Skin of body (tissue), 2 donors: ENCODE results near the gene RAB30. TPM values are rescaled to one million over a fixed set of nuclear protein-coding genes. Genes with fewer than 3 reads are reported as not detected.

ENCODE experiments used
- DNase-seq: peaks from one replicate; lab custom pipeline; 2025; lab: John Stamatoyannopoulos, UW
- total RNA-seq: library from RNA; depleted of rRNA; stranded (reverse); fragments of >200 nt; gene quantifications from one replicate; pipeline ENCODE4 v1.2.3, GENCODE V29; 2014

RAB30 gene
- total RNA-seq, 1 donor from 2014 or later, result 22.4 TPM

DNA sequence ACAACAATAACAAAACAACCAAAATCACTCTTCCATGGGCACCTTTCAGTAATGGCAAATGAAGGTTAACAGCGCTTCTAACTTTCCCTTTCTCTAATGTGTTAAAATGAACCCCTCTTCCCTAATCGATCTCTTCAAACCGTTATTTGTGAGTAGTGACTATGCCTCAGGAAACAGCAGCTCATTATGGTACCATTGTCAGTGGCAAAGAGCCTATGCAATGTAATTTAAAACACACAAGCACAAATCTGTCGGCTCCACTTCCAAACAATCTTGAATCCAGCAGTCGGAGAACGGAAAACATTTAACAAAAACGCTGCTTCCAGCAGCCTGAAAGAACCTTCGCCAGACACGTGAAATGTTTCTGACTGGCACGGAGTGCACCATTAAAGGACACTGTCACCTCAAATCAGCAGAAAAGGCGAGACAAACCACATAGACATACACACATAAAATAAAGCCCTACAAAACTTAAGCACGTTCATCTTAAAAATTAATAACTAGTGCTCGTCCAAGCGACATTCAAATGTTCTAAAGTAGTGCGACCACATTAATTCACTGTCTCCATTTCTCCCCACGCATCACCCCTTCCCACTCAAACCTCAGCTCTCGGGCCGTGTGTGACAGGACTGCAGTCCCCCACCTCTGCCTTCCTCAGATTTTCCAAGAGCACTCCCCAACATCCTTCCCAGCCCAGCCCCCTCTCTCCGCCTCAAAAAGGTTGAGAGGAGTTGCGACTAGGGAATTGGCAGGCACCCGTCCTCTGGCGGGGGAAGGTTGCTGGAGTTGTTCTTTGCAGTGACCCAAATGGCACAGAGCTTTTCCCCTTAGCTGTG is 748 bp downstream of the RAB30 start:
- DNase-seq, result peak; percentile 86

DNA sequence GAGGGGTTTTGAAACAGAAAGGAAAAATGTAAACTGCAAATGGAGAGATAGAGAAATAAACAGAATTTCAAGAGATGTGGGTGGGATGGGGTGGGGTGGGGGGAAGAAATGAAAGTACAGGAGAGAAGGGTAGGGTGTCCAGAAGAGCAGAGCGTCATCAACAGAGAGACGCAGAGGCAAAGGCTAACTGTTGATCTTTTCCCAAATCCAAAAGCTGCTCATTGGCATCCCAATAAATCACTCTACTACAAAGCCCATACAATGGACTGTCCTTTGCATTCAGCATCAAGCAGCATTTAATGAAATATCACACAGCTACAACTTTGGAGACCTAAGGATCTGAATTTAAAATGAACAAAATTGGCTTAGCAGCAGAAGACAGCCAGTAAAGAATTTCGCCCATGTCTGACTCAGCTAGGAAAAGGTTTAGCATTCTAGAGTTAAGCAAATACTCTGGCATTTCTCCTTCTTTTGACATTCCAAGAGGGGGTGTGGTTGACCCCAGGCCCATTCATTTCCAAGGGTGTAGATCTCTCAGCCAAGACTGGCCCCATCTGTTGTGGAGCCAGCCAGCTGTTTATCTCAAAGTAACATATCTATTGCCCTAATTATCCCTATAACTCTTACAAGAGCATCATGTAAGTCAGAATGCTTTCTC is 1.5 kb downstream of the RAB30 start:
- DNase-seq, result peak; percentile 70

DNA sequence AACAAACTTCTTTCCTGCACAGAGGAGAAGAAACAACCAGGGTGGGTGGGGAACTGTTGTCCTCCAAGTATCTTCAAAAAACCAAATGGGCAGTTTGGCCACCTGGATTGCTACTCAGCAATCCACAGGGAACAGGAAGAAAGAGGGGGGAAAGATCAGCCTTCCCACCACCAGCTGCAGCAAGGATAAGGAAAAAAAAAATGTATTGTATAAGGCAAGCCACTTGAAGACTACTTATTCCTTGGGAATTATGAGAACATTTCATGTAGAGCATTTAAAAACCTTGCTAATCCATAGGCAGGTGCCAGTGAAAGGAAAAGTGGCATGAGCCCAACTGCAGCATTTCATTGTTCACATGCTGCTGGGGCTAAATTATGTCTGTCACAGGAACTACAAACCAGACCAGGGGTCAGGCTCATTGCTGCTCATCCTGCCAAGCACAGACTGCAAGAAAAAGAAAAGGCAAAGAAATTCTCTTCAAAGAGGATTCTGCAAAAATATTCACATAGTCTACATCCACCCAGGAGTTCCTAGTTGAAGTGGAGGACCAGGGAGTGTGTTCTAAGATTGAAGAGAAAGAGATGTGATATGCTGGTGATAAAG is 2.2 kb downstream of the RAB30 start:
- no peak for DNase-seq

DNA sequence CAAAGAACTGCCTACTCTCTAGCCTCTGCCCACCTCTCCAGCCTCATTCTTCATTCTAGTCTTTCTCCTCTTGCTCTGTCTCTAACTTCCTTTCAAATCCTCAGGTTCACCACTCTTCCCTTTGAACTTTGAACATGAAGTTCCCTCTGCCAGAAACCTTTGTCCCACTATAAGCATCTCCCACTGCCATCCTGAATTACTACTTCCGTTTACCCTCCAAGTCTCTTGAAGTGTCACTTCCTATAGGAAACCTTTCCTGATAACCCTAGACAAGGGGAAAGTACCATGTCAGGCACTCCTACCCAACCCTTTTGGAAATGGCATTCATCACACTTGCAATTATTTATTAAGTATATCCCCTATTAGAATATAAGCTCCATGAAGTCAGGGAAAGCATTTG is 3.1 kb downstream of the RAB30 start:
- DNase-seq, result no peak

DNA sequence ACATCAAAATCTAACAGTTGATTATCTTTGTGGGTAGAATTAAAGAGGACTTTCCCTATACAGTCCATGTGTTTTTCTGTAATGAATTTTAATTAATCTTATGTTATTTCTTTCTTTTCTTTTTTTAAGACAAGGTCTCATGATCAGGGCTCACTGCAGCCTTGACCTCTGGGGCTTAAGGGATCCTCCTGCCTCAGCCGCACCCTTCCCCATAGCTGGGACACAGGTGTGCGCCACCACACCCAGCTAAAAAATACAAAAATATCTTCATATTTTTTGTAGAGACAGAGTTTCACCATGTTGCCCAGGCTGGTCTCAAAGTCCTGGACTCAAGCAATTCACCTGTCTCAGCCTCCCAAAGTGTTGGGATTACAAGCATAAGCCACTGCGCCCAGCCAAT is 7.7 kb downstream of the RAB30 start:
- DNase-seq, result no peak

DNA sequence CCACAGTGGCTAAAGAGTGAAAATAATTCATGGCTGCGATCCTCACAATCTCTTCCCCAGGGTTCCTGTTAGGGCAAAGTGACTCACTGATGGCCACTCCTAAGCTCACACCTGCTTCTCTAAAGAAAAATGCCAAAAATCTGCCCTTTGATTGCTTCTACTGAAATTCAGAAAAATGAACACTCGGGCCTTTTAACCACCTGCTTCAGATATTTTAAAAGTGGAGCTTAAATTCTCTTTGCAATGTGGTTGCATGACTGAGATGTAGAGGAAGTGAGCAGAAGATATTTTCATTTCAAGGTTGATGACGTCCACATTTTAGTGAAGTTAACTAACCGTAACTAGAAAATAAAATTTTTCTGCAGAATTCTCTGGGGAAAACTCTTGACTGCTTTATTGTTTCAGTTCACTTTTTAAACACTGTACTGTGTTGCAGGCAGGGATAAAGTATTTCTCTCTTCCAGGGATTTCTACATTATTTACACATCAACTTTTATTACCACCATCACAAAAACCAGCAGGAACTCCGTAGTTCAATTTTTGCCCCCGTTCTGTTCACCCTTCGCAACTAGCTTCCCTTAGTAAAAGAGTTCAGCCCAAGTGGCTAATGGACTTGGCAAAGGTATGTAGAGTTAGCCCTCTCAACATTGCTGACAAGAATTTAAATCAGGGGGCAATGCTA is 8.5 kb downstream of the RAB30 start:
- DNase-seq, result no peak

DNA sequence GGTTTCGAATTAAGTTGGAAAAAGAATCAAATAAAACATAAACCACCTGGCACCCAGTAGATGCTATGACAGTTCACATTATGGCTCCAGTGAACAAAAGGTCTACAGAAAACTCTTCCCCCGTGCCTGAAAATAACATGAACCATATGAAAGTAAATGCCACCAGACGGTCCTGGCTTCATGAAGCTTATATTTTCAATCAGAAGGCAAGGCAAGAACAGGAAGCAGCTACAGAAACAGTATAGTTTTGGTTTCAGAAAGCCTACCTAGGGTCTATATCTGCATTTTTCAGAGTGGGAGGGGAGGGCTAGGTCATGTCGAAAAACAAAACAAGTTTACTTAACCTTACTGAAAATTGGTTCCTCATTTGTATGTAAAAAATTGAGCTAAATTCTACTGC is 9.8 kb downstream of the RAB30 start:
- DNase-seq, result no peak

DNA sequence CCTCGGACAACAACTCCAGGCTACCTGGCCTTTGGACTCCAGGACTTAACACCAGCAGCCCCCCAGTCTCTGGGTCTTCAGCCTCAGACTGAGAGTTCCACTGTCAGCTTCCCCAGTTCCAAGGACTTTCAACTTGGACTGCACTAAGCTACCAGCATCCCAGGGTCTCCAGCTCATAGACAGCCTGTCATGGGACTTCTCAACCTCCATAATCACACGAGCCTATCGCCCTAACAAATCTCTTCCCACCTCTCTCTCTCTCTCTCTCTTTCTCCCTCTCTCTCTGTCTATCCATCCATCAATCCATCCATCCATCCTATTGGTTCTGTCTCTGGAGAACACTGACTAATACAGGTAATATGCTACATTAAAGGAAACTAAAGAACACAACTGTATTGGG is 10.7 kb downstream of the RAB30 start:
- no peak for DNase-seq

DNA sequence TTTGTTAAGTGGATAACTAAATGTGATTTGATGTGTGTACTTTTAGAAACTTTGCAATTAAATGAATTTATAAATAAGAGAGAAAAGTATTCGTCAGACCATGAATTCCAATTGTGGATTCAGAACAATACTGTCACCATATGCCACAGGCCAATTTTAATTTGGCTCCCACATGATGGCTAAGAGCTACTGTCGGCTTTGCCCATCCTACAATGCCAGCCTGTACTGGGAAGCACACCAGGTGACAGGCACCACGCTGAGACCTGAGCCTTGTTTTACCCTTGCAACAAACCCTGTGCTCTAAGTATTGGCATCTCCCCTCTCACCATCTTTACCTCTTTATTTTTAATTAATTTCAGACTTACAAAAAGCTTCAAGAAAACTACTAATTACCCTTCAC is 14.0 kb downstream of the RAB30 start:
- no peak for DNase-seq

DNA sequence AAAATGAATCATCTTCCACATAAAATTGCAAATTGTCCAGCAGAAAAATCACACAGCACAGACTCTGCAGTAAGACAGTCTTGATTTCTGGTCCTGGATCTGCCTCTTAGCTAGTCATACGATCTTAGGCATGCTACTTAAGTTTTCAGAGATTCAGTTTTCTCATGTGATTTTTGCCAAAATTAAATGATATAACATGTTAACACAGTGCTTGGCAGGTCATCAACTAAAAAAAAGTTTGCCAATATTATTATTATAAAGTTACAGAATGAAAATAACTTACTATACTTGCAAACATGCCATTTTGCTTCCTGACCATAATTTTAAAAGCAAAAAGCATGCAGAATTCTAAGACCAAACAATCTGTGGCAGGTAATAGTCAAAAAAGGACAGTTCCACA is 15.1 kb downstream of the RAB30 start:
- DNase-seq, result no peak

DNA sequence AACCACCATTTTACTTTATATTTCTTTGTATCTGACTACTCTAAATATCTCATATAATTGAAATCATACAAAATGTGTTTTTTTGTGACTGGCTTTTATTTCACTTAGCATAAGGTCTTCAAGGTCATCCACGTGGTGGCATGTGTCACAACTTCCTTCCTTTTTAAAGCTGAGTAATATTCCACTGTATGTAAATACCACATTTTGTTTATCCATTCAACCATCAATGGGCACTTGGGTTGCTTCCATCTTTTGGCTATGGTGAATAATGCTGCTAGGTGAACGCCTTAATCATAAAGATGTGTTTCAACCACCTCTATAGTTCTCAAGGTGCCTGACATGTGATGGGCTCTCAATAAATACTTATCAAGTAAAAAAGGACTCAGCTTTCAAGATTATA is 15.5 kb downstream of the RAB30 start:
- DNase-seq, result no peak

DNA sequence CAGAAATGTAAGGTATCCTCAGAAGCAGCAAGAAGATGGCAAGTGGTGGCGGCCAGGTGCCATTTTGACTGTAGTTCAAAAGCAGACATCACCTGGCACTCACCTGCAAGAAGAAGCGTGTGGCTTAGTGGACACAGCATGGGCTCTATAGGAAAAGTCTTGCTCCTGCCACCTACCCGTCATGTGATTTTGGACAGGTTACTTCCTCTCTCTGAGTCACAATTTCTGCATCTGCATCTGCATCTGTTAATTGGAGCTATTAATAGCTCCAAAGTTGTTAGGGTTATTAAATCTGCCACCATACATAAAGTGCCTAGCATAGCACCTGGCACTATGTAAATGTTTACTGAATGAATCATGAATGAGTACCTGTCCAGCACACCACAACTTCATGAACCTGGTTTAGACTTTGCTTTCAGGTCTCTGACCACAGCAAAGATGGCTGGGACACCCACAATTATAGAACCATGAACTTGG is 16.8 kb downstream of the RAB30 start:
- DNase-seq, result no peak

DNA sequence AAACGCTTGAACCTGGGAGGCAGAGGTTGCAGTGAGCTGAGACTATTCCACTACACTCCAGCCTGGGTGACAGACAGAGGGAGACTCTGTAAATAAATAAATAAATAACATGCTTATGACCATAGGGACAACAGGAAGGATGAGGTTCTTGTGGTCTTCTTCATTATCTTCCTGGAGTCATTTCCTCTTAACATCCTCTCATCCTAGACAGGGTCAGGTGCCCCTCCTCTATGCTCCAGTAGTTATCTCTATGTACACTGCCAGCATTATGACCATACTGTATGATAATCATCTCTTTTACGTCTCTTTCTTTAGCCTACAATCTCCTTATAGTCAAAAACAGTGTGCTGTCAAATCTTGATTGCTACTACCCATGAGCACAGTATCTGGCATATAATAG is 17.7 kb downstream of the RAB30 start:
- DNase-seq, result no peak

DNA sequence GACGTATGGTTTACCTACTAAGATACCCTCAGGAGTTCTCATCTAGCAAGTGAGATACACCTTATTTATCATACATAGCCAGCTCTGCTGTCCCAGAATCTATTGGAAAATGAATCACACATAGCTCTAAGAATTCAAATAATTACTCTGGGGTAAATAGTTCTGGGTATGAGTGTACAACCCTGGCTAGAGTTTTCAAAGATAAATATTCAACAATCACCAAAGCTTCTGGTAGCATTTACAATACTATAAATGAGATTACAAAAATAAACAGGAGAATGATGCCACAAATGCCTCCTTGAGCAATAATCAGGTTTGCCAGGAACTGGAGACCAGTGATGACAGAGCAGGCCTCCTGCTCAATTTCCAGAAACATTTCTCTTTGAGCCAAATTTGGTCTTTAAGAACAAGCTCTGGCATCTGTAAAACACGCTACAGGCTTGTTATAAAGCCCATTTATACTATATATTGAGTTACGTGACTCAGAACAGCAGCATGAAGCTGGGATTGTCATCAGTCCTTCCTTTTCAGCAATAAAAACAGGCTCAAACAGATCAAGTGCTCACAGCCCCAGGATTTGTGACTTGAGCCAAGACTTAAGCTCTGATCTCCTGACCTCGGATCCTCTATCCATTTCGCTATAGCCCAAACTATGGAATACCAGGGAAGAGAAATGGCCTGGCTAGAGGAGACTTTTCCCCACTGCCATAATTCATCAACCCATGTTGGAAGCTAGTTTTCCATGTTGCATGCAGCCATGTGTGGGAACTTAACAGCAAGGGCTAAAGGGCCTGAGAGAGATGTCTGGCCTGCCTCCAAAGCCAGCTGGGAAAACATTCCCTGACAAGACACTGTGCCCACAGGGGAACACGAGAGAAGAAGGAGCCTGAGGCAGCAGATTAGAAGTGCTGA is 19.7 kb downstream of the RAB30 start:
- peak; percentile 80 for DNase-seq

DNA sequence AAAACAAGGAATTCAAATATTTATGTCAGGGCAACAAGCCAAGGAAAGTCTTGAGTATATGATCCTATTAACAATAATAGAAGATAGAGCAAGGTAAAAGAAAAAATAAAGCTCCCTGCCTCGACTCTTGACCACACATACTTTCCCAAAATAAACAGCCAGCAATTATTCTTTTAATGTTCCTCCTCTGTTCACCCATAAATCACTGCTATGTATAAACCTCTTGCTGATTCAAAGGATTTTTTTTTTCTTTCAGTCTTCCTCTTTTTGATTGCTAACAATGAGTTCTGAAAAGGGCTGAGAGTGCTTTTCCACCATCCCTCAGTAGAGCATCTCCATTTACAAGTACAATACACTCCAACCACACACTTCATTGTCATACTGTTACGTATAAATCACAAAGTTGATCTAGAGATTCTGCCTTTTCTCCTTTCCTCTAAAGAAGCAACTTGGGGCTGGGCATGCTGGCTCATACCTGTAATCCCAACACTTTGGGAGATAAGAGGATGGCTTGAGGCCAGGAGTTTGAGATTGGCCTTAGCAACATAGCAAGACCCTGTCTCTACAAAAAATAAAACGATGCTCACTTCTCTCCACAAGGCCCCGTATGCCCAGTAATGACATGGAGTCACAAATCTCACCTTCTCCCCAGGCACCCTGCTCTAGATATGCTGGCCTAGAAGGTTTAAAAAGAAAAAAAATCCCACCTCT is 24.0 kb downstream of the RAB30 start:
- DNase-seq, result no peak

DNA sequence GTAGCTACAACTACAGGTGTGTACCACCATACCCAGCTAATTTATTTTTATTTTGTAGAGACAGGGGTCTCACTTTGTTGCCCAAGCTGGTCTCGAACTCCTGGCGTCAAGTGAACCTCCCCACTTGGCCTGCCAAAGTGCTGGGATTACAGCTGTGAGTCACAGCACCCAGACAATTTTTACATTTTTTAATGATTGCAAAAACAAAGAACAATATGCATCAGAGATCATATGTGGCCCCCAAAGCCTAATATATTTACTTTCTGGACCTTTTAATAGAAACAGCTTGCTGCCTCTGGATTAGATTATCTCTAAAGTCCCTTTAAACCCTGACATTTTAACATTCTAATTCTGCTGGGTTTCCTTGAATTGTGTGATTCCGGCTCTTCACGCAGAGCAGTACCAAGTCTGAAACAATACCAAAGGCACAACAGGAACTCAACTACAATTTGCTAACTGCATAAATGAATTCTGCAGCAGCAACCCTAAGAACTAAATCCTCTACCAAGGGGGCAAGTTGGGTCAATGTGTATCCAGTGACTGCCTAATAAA is 25.0 kb downstream of the RAB30 start:
- no peak for DNase-seq

DNA sequence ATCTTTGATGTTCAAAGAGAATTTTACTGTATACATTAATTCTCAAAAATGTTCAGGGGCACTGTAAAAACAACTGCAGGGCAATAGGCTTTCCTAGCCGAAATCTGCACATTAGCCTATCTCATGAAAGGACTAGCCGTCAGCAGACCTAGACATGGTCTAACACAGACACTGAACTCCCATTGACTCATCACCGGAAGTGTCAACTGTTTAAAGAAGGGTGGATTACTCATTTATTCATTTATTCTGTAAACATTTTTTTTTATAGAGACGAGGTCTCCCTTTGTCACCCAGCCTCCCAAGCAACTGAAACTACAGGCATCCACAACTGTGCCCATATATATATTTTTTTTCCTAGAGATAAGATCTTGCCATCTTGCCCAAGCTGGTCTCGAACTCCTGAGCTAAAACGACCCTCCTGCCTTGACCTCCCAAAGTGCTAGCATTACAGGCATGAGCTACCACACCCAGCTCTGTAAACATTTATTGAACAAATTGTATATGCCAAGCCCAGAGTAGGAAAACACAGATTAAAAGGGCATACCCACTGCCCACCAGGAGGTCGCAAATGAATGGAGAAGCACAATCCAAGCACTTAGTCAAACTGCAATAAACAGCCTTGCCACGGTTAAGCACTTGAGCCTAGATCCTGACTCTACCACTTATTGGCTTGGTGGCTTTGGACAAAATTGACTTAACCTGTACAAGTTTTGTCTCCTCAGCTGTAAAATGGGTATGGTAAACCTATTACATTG is 26.6 kb downstream of the RAB30 start:
- no peak for DNase-seq

DNA sequence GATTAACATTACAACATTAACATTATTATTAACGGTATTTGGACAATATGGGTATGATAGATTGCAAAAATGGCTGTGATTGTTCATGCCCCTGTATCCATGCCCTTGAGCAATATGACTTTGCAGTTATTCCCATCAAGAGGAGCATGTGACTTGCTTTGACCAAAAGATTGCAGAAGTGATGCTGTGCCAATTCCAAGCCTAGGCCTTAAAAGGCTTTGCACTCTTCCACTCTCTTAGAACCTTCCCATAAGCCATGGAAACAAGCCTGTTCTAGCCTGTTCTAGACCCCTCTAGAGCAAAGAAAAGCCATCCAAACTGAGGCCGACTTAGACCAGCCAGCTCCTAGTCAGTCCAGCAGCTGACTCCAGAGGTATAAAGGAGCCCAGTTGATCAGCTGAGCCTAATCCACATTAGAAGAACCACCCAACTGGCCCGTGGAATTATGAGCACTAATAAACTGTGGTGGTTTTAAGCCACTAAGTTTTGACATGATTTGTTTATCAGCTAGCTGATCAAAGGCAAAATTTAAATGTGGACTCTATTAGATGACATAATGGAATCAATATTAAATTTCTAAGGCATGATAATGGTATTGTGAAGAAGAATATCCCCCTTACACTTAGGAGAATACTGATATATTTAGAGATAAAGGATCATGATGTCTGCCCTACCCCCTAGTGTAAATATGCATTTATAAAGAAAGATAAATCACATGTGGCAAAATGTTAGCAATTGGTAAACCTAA is 28.6 kb downstream of the RAB30 start:
- no peak for DNase-seq
